H1 (cell line): ENCODE data around the gene CTNND2. TPM values are rescaled to one million over a fixed set of nuclear protein-coding genes. Genes with fewer than 3 reads are reported as not detected.

Experiments used
- CTCF ChIA-PET: fragments of 300-600 bp; sonication (Branson Sonifier 250); formaldehyde crosslinking; loops from one replicate; lab custom pipeline; 2021; ENCODE audit not compliant: partially characterized antibody; lab: Charles Lee
- POLR2A ChIA-PET: fragments of 300-600 bp; sonication (Branson Sonifier 250); formaldehyde crosslinking; loops from one replicate; lab custom pipeline; 2021; ENCODE audit warnings: inconsistent platforms; ENCODE audit not compliant: partially characterized antibody; lab: Charles Lee
- DNase-seq, 2 experiments: peaks; one replicate each; pipeline versions ENCODE4 v3.0.0 to v3.0.0-alpha.2; 2010 to 2022; ENCODE audit warnings: low spot score in 2 of 2, low read depth in 1 of 2, mixed read lengths in 1 of 2
- FAIRE-seq: peaks from 2 replicates; lab custom pipeline; 2011; peaks lifted over from hg19 to GRCh38; lab: Jason Lieb, UNC
- H2AFZ ChIP-seq: 2 replicates; pipeline ENCODE4 v1.8.1; 2012; ENCODE audit warnings: low read length, inconsistent platforms
- H2AK5ac ChIP-seq: 2 replicates; pipeline ENCODE4 v1.6.1; 2013; ENCODE audit warnings: low read depth, low read length
- H2BK120ac ChIP-seq: replicated peaks from 2 replicates; pipeline ENCODE3; 2013; ENCODE audit warnings: low read depth, low read length, inconsistent platforms
- H2BK12ac ChIP-seq: 2 replicates; pipeline ENCODE4 v1.6.1; 2013; ENCODE audit warnings: low read depth, low read length
- H2BK15ac ChIP-seq: 2 replicates; pipeline ENCODE4 v1.6.1; 2013; ENCODE audit warnings: low read length
- H2BK20ac ChIP-seq: 2 replicates; pipeline ENCODE4 v1.6.1; 2013; ENCODE audit warnings: low read length
- H2BK5ac ChIP-seq: 2 replicates; pipeline ENCODE4 v1.6.1; 2013; ENCODE audit warnings: low read depth, low read length
- H3K14ac ChIP-seq: 2 replicates; pipeline ENCODE4 v1.6.1; 2013; ENCODE audit warnings: inconsistent platforms; ENCODE audit not compliant: insufficient read length
- H3K18ac ChIP-seq: 2 replicates; pipeline ENCODE4 v1.6.1; 2013; ENCODE audit warnings: low read length; ENCODE audit errors: extremely low read depth
- H3K23ac ChIP-seq: 2 replicates; pipeline ENCODE4 v1.6.1; 2013; ENCODE audit warnings: inconsistent platforms; ENCODE audit not compliant: insufficient read length
- H3K23me2 ChIP-seq: 2 replicates; pipeline ENCODE4 v1.6.1; 2013; ENCODE audit warnings: low read depth, low read length
- H3K27ac ChIP-seq: 2 replicates; pipeline ENCODE4 v1.6.1; 2011; ENCODE audit warnings: low read depth, low read length, inconsistent platforms
- H3K27me3 ChIP-seq, 4 experiments: replicated peaks in 1 of 4; 1 replicate in 1 of 4; 2 replicates in 3 of 4; pipeline versions ENCODE4 v1.6.1 to v1.8.1; 2011 to 2013; ENCODE audit warnings: low read length in 3 of 4, mild to moderate bottlenecking in 3 of 4, inconsistent platforms in 2 of 4, mixed read lengths in 2 of 4, moderate library complexity in 1 of 4; ENCODE audit not compliant: control insufficient read depth in 3 of 4, insufficient read depth in 3 of 4; ENCODE audit errors: extremely low read depth in 1 of 4
- H3K36me3 ChIP-seq, 4 experiments: 2 replicates each; pipeline versions ENCODE4 v1.6.1 to v1.8.1; 2011 to 2013; ENCODE audit warnings: mild to moderate bottlenecking in 4 of 4, low read length in 3 of 4, moderate library complexity in 2 of 4, control low read depth in 1 of 4, inconsistent platforms in 1 of 4; ENCODE audit not compliant: insufficient read depth in 4 of 4, control insufficient read depth in 2 of 4
- H3K4ac ChIP-seq: replicated peaks from 2 replicates; pipeline ENCODE3; 2013; ENCODE audit warnings: low read length, low read depth, mixed read lengths, inconsistent platforms; ENCODE audit not compliant: insufficient read length
- H3K4me1 ChIP-seq, 4 experiments: replicated peaks in 1 of 4; 1 replicate in 1 of 4; 2 replicates in 3 of 4; pipeline versions ENCODE4 v1.6.1 to v1.8.1; 2011 to 2013; ENCODE audit warnings: low read length in 3 of 4, inconsistent platforms in 2 of 4, mixed read lengths in 1 of 4; ENCODE audit not compliant: insufficient read depth in 4 of 4, control insufficient read depth in 3 of 4
- H3K4me2 ChIP-seq, 2 experiments: 2 replicates each; pipeline versions ENCODE4 v1.6.1 to v1.8.1; 2011 to 2013; ENCODE audit warnings: low read depth in 2 of 2, low read length in 2 of 2, control low read depth in 1 of 2, inconsistent platforms in 1 of 2, mild to moderate bottlenecking in 1 of 2; ENCODE audit not compliant: insufficient read depth in 1 of 2
- H3K4me3 ChIP-seq, 4 experiments: fragments of 200-600, 300-600 bp in 1 of 4; sonication (generic), shearing (Covaris generic), sonication (Bioruptor Twin) in 1 of 4; 2 replicates each; pipeline versions ENCODE4 v1.5.1 to v1.8.1; 2011 to 2016; ENCODE audit warnings: low read length in 4 of 4, low read depth in 3 of 4, control low read depth in 2 of 4, inconsistent platforms in 2 of 4, mild to moderate bottlenecking in 2 of 4, mixed read lengths in 1 of 4, moderate library complexity in 1 of 4; ENCODE audit not compliant: insufficient read depth in 2 of 4; ENCODE audit errors: extremely low read depth in 1 of 4
- H3K56ac ChIP-seq: replicated peaks from 2 replicates; pipeline ENCODE3; 2013; ENCODE audit warnings: low read depth, mild to moderate bottlenecking, mixed read lengths, low read length, inconsistent platforms; ENCODE audit not compliant: insufficient read length
- H3K79me1 ChIP-seq: 2 replicates; pipeline ENCODE4 v1.6.1; 2013; ENCODE audit warnings: low read depth, low read length, control low read depth
- H3K79me2 ChIP-seq, 2 experiments: 2 replicates each; pipeline versions ENCODE4 v1.6.1 to v1.8.1; 2012 to 2013; ENCODE audit warnings: low read length in 2 of 2, mild to moderate bottlenecking in 2 of 2, inconsistent platforms in 1 of 2; ENCODE audit not compliant: insufficient read depth in 2 of 2, control insufficient read depth in 1 of 2
- H3K9ac ChIP-seq, 4 experiments: replicated peaks in 1 of 4; 1 replicate in 1 of 4; 2 replicates in 3 of 4; pipeline versions ENCODE4 v1.6.1 to v1.8.1; 2011 to 2013; ENCODE audit warnings: low read depth in 3 of 4, low read length in 3 of 4, control low read depth in 2 of 4, mild to moderate bottlenecking in 2 of 4, moderate library complexity in 2 of 4, inconsistent platforms in 1 of 4; ENCODE audit errors: extremely low read depth in 1 of 4
- H3K9me3 ChIP-seq, 2 experiments: 2 replicates each; pipeline versions ENCODE4 v1.6.1 to v1.8.1; 2012 to 2013; ENCODE audit warnings: mild to moderate bottlenecking in 2 of 2, moderate library complexity in 2 of 2, control low read depth in 1 of 2, inconsistent platforms in 1 of 2, low read depth in 1 of 2, low read length in 1 of 2, mixed read lengths in 1 of 2; ENCODE audit not compliant: insufficient read depth in 2 of 2
- H4K20me1 ChIP-seq, 2 experiments: replicated peaks in 1 of 2; 2 replicates each; pipeline versions ENCODE3 to v1.8.1; 2011 to 2013; ENCODE audit warnings: inconsistent platforms in 2 of 2, low read length in 2 of 2, mild to moderate bottlenecking in 1 of 2; ENCODE audit not compliant: insufficient read depth in 2 of 2, control insufficient read depth in 1 of 2
- H4K5ac ChIP-seq: 2 replicates; pipeline ENCODE4 v1.6.1; 2013; ENCODE audit warnings: low read length, low read depth, mixed read lengths, inconsistent platforms; ENCODE audit not compliant: insufficient read length
- H4K8ac ChIP-seq: 2 replicates; pipeline ENCODE4 v1.8.0; 2013; ENCODE audit warnings: mild to moderate bottlenecking, moderate library complexity, low read length, inconsistent platforms; ENCODE audit not compliant: insufficient read depth; ENCODE audit errors: extremely low read depth
- H4K91ac ChIP-seq: replicated peaks from 2 replicates; pipeline ENCODE3; 2013; ENCODE audit warnings: low read length, mixed read lengths, inconsistent platforms; ENCODE audit not compliant: insufficient read length
- RAD21 ChIP-seq, 2 experiments: IDR thresholded peaks in 1 of 2; conservative IDR thresholded peaks in 1 of 2; 2 replicates each; pipeline ENCODE4 v1.6.1; 2011; ENCODE audit warnings: low read depth in 2 of 2, low read length in 2 of 2, improper control_type of control experiment in 1 of 2, inconsistent platforms in 1 of 2, mild to moderate bottlenecking in 1 of 2, moderate library complexity in 1 of 2
- TBP ChIP-seq: IDR thresholded peaks from 2 replicates; pipeline ENCODE4 v1.6.1; 2011; ENCODE audit warnings: low read depth, low read length, improper control_type of control experiment
- WGBS, 2 experiments: shearing (Covaris generic) in 1 of 2; methylation state at CpG; one replicate each; pipeline versions ENCODE4 v1.1.6 to v1.1.7; 2013 to 2015; ENCODE audit warnings: low lambda C conversion rate in 2 of 2, mixed read lengths in 2 of 2, inconsistent platforms in 1 of 2, low coverage in 1 of 2, missing lambda C conversion rate in 1 of 2; ENCODE audit not compliant: insufficient replicate concordance in 2 of 2, insufficient coverage in 1 of 2, insufficient read length in 1 of 2; ENCODE audit errors: extremely low coverage in 1 of 2, missing lambda C conversion rate in 1 of 2; 5-methylcytosine and 5-hydroxymethylcytosine counted together
- polyA plus RNA-seq, 7 experiments: library from polyadenylated mRNA; depleted of rRNA in 3 of 7; stranded (reverse) in 5 of 7; unstranded in 2 of 7; fragments of >200 nt in 5 of 7; fragments of 200-250 nt in 2 of 7; gene quantifications; 1 replicate in 5 of 7; 2 replicates in 1 of 7; 4 replicates in 1 of 7; pipeline versions ENCODE4 v1.2.1 to v1.2.3, GENCODE V29; 2011 to 2013; ENCODE audit warnings: missing spikeins in 2 of 7, mixed read lengths in 2 of 7
- total RNA-seq: library from RNA; stranded (reverse); fragmentation: NEBNext Ultra II Directional; extraction: Animal tissue kit (Norgen Biotek cat#: 25700); gene quantifications from 2 replicates; pipeline ENCODE4 v1.2.1, GENCODE V29; 2021

CTNND2 gene
- total and polyA plus RNA-seq, 2 of the 8 experiments (the other 6 are each of a cell fraction or from before 2014, with no cell fraction given): 7.4 to 14.2 TPM

DNA sequence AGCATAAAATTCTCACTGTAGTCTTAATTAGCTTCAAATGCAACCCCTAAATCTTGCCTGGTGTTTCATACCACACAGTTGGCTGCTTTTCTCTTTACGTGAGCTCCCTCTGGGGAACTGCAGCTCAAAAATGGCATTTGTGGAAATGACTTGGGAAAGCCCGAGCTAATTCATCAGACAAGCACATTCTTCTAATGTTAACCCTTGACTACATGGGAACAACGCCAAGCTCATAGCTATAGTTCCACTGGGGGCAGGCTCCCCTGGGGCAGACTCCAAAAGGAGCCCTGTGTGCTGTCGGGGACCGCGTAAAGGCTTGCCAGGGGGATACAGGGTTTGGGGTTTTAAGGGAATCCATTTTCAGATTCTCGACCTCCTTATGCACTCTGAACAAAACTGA lies 841.8 kb downstream of the CTNND2 start:
- Histone ChIP-seq H3K27me3 (no peaks in the 10 kb centered on the region), H2BK15ac (no peak overlapping the region), H3K4me3 (no peak overlapping the region), H3K56ac (no peak overlapping the region), H3K18ac (no peak overlapping the region), H3K9me3 (peaks cover 8 to 11% of the 10 kb centered on the region in 2 experiments; a peak in 2 of 4 replicates), H4K8ac (no peak overlapping the region), H4K91ac (no peak overlapping the region), H3K27ac (no peak overlapping the region), H2AK5ac (no peak overlapping the region), H4K5ac (no peak overlapping the region), H3K4me2 (no peak overlapping the region), H3K9ac (no peak overlapping the region), H3K79me2 (no peaks in the 10 kb centered on the region), H3K23me2 (no peaks in the 10 kb centered on the region), H4K20me1 (no peaks in the 10 kb centered on the region), H3K23ac (no peak overlapping the region), H2BK12ac (no peak overlapping the region), H3K14ac (no peak overlapping the region), H3K79me1 (no peaks in the 10 kb centered on the region), H2BK5ac (no peak overlapping the region), H2BK20ac (no peak overlapping the region), H3K36me3 (no peaks in the 10 kb centered on the region; a peak in 1 of 8 replicates), H2AFZ (no peak overlapping the region), H2BK120ac (no peak overlapping the region), H3K4me1 (no peaks in the 10 kb centered on the region; a peak in 1 of 7 replicates), H3K4ac (no peak overlapping the region)
- 81% methylated on average over 7 of the region's 7 CpGs; no CpG with 5 or more reads in 1 of the 2 experiments for WGBS, 2 experiments
- FAIRE-seq: peak; percentile 36
- ChIA-PET POLR2A (no interaction called here), CTCF (interaction anchor here (0.8 to 2.4 kb wide), 9 partner anchors 10 to 198 kb away, joined by 3 to 10 read pairs (median 4); no protein-coding TSS in a partner anchor)
- TF ChIP-seq RAD21 (IDR thresholded peaks at IDR 0.05 in 1 of 2, conservative IDR thresholded peaks at IDR 0.05 in 1 of 2; ENCODE audit: low read depth in 2 of 2, low read length in 2 of 2): peak in 1 of 2 experiments; percentile 9; a peak in 1 of 4 replicates
- TF ChIP-seq TBP: no peak
- peak in 1 of 2 experiments; percentile 51 for DNase-seq
